ENCODE results near the gene RNU4-1.
A peak's percentile ranks its signal among the peaks of the same experiment; 100 is the strongest.

Gene RNU4-1

GRCh38 chr12:120263748-120264085 lies 29.3 kb downstream of the RNU4-1 start:
- H3K27ac ChIP-seq (ENCODE audit: poor library complexity, severe bottlenecking): peak overlapping the region; percentile 100
- peaks cover 60% of the 10 kb centered on the region for H3K36me3 ChIP-seq (ENCODE audit: low read depth)
- H3K27me3 ChIP-seq (ENCODE audit: insufficient read depth, poor library complexity, severe bottlenecking): no peaks in the 10 kb centered on the region
- no peak for DNase-seq (ENCODE audit: low spot score)
- TF ChIP-seq CTCF (IDR thresholded peaks at IDR 0.05; ENCODE audit: poor library complexity, severe bottlenecking): no peak
- no peak for ATAC-seq (ENCODE audit: low read depth)
- H3K4me3 ChIP-seq (ENCODE audit: severe bottlenecking): peak overlapping the region; percentile 85
- H3K9me3 ChIP-seq (ENCODE audit: severe bottlenecking): no peaks in the 10 kb centered on the region
- peaks cover 44% of the 10 kb centered on the region for H3K4me1 ChIP-seq (ENCODE audit: insufficient read depth, poor library complexity, severe bottlenecking)

DNA sequence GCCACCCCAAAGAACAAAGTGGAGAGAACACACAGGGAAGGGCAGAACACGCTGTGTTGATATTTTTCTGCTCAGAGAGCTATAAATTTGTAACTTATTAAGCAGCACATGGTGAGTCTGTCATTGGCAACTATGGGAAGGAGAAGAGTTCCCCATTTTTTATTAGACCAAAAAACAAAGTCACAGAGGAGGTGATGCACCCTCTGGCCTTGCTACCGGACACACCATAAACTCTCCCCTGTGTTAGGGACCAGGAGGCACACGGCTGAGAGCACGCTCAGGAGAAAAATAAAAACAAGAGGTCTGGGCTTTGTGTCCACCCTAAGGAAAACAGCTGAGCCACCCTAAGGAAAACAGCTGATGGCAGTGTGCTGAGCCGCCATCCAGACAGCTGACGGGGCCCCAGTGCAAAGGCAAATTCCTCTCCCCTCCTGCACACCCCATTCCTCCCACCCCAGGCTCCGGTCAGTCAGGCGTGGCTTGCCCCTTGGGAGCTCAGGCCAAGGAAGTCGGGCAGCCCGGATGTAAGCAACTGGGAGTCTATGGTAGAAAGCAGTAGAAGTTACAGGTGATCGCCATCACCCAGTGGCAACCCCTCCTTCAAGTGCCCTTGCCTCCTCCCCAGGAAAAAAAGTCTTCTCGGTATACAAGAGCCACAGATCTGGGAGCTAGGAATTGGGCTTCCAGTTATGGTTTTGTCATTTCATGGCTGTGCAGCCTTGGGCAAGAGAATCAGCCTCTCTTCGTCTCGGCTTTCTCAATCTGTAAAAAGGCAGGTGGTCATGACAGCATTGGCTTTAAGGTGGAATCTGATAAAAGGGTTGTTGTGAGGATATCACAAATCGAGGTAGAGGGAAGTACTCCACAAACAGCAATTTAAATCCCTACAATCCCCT lies 29.9 kb downstream of the RNU4-1 start:
- H3K4me3 ChIP-seq (ENCODE audit: severe bottlenecking): peak overlapping the region; percentile 85
- peaks cover 63% of the 10 kb centered on the region for H3K36me3 ChIP-seq (ENCODE audit: low read depth)
- H3K4me1 ChIP-seq (ENCODE audit: insufficient read depth, poor library complexity, severe bottlenecking): peaks cover 50% of the 10 kb centered on the region
- no peak for DNase-seq (ENCODE audit: low spot score)
- H3K27me3 ChIP-seq (ENCODE audit: insufficient read depth, poor library complexity, severe bottlenecking): no peaks in the 10 kb centered on the region
- H3K9me3 ChIP-seq (ENCODE audit: severe bottlenecking): no peaks in the 10 kb centered on the region
- no peak for TF ChIP-seq CTCF (IDR thresholded peaks at IDR 0.05; ENCODE audit: poor library complexity, severe bottlenecking)
- H3K27ac ChIP-seq (ENCODE audit: poor library complexity, severe bottlenecking): peak overlapping the region; percentile 100
- ATAC-seq (ENCODE audit: low read depth): no peak

DNA sequence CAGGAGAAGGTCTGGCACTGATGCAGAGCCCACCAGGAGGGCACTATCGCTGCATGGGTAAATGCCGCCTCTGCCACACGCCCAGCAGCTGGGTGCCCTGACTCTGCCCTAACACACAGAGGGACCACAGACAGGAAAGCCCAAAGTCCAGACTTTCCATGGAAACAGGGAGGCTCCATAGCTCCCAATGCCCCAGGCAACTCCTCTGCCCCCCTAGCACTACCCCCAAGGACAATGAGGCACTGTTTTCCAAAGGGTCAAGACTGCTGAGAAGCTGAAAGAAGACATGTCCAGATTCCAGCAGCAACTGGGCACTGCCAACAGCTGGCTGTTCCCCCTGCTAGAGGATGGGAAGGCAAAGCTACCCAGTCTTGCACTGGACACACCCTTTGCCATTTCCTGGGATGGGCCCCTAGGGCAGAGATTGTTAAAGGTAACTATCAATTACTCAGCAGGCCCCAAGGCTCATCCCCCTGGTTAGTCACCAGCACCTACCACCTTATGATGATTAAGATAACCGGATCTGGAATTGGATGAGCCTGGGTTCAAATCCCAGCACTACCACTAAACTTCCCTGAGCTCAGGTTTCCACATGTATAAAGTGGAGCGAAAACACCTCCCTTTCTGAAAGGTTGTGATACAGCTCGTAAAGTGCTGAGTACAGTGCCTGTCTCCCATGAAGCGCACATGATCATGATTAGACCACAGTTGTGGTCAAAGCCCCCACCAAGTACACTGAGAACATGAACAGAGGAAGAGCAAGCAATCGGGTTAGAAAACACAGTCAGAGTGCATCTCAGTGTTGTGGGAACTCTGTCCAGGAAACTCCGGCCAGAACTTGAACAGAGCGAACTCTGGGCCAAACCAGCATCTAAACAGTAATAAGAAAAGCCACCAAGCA lies 30.8 kb downstream of the RNU4-1 start:
- Histone ChIP-seq H3K9me3 (ENCODE audit: severe bottlenecking) (no peaks in the 10 kb centered on the region), H3K4me3 (ENCODE audit: severe bottlenecking) (peak overlapping the region; percentile 85), H3K4me1 (ENCODE audit: insufficient read depth, poor library complexity, severe bottlenecking) (peaks cover 59% of the 10 kb centered on the region), H3K27ac (ENCODE audit: poor library complexity, severe bottlenecking) (peak overlapping the region; percentile 100), H3K36me3 (ENCODE audit: low read depth) (peaks cover 63% of the 10 kb centered on the region), H3K27me3 (ENCODE audit: insufficient read depth, poor library complexity, severe bottlenecking) (no peaks in the 10 kb centered on the region)
- peak; percentile 95 for DNase-seq (ENCODE audit: low spot score)
- peak; percentile 81 for ATAC-seq (ENCODE audit: low read depth)
- no peak for TF ChIP-seq CTCF (IDR thresholded peaks at IDR 0.05; ENCODE audit: poor library complexity, severe bottlenecking)

DNA sequence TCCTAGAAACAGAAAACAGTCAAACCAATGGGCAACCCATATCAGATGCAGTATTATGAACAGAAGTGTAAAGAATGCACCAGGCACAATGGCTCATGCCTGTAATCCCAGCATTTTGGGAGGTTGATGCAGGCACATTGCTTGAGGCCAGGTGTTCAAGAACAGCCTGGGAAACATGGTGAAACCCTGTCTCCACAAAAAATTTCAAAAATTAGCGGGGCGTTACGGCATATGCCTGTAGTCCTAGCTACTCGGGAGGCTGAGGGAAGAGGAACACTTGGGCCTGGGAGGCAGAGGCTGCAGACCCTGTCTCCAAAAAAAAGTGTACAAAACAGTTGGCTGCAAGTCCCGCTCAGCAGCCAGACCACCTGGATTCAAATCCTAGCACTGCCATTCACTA lies 32.4 kb downstream of the RNU4-1 start:
- Histone ChIP-seq H3K4me1 (ENCODE audit: insufficient read depth, poor library complexity, severe bottlenecking) (peaks cover 72% of the 10 kb centered on the region), H3K9me3 (ENCODE audit: severe bottlenecking) (no peaks in the 10 kb centered on the region), H3K36me3 (ENCODE audit: low read depth) (peaks cover 76% of the 10 kb centered on the region), H3K27me3 (ENCODE audit: insufficient read depth, poor library complexity, severe bottlenecking) (no peaks in the 10 kb centered on the region), H3K4me3 (ENCODE audit: severe bottlenecking) (no peak overlapping the region), H3K27ac (ENCODE audit: poor library complexity, severe bottlenecking) (peak overlapping the region; percentile 100)
- TF ChIP-seq CTCF (IDR thresholded peaks at IDR 0.05; ENCODE audit: poor library complexity, severe bottlenecking): no peak
- no peak for ATAC-seq (ENCODE audit: low read depth)
- no peak for DNase-seq (ENCODE audit: low spot score)
